IMR-90 (cell line): ENCODE measurements around the gene PPM1M. TPM values are rescaled to one million over a fixed set of nuclear protein-coding genes. Genes with fewer than 3 reads are reported as not detected.

Source experiments
- ATAC-seq: fragments of 200-7000 bp; cut with Tn5 transposase; 2 replicates; pipeline ENCODE4 v1.9.1; 2020; ENCODE audit warnings: low read depth, mild to moderate bottlenecking, moderate library complexity
- BruUV-seq: library from RNA; stranded (reverse); fragments of 400-500 nt; replicated peaks from 2 replicates; lab custom pipeline; 2021; lab: Mats Ljungman, UMichigan
- CTCF ChIA-PET: fragments of 300-600 bp; formaldehyde crosslinking; extraction: SDS; loops from one replicate; lab custom pipeline; 2021; ENCODE audit warnings: antibody characterized with exemption; lab: Yijun Ruan, JAX
- POLR2A ChIA-PET: fragments of 300-600 bp; sonication (Branson Sonifier 250); formaldehyde crosslinking; loops from one replicate; lab custom pipeline; 2022; ENCODE audit warnings: antibody characterized with exemption; ENCODE audit not compliant: unreplicated experiment; lab: Charles Lee
- DNase-seq: peaks from one replicate; pipeline ENCODE4 v3.0.0; 2013
- H2AFZ ChIP-seq: replicated peaks from 2 replicates; pipeline ENCODE3; 2013; ENCODE audit warnings: low read length, mild to moderate bottlenecking; ENCODE audit not compliant: poor library complexity
- H2AK5ac ChIP-seq: 2 replicates; pipeline ENCODE4 v1.6.1; 2013; ENCODE audit warnings: low read depth, low read length, inconsistent platforms
- H2AK9ac ChIP-seq: replicated peaks from 2 replicates; pipeline ENCODE3; 2013; ENCODE audit warnings: mild to moderate bottlenecking, low read depth, low read length, moderate library complexity; ENCODE audit not compliant: poor library complexity
- H2BK120ac ChIP-seq: 2 replicates; pipeline ENCODE4 v1.6.1; 2013; ENCODE audit warnings: low read depth, low read length, inconsistent platforms
- H2BK15ac ChIP-seq: 3 replicates; pipeline ENCODE4 v1.6.1; 2013; ENCODE audit warnings: low read depth, low read length, inconsistent platforms
- H2BK20ac ChIP-seq: 2 replicates; pipeline ENCODE4 v1.6.1; 2013; ENCODE audit warnings: low read depth, mild to moderate bottlenecking, inconsistent platforms, low read length, moderate library complexity
- H2BK5ac ChIP-seq: 2 replicates; pipeline ENCODE4 v1.6.1; 2013; ENCODE audit warnings: mild to moderate bottlenecking, low read depth, low read length, inconsistent platforms; ENCODE audit not compliant: poor library complexity, severe bottlenecking
- H3K14ac ChIP-seq: replicated peaks from 2 replicates; pipeline ENCODE4 v1.6.1; 2013; ENCODE audit warnings: low read depth, low read length, inconsistent platforms
- H3K18ac ChIP-seq: 2 replicates; pipeline ENCODE4 v1.6.1; 2013; ENCODE audit warnings: low read depth, low read length, control low read depth
- H3K23ac ChIP-seq: 2 replicates; pipeline ENCODE4 v1.6.1; 2013; ENCODE audit warnings: low read depth, low read length, inconsistent platforms
- H3K27ac ChIP-seq: 2 replicates; pipeline ENCODE4 v1.5.1; 2013; ENCODE audit warnings: mild to moderate bottlenecking, control low read depth, low read length; ENCODE audit not compliant: insufficient read depth
- H3K27me3 ChIP-seq: 2 replicates; pipeline ENCODE4 v1.6.1; 2013; ENCODE audit warnings: low read length; ENCODE audit not compliant: control insufficient read depth, insufficient read depth
- H3K36me3 ChIP-seq: 2 replicates; pipeline ENCODE4 v1.6.1; 2013; ENCODE audit warnings: low read length, mixed read lengths; ENCODE audit not compliant: control insufficient read depth, insufficient read depth
- H3K4ac ChIP-seq: 2 replicates; pipeline ENCODE4 v1.6.1; 2013; ENCODE audit warnings: low read depth, low read length, inconsistent platforms
- H3K4me1 ChIP-seq: 2 replicates; pipeline ENCODE4 v1.6.1; 2013; ENCODE audit warnings: low read length, mixed read lengths; ENCODE audit not compliant: control insufficient read depth, insufficient read depth
- H3K4me2 ChIP-seq: 2 replicates; pipeline ENCODE4 v1.6.1; 2013; ENCODE audit warnings: low read depth, mild to moderate bottlenecking, control low read depth, low read length, moderate library complexity
- H3K4me3 ChIP-seq: 2 replicates; pipeline ENCODE4 v1.5.1; 2013; ENCODE audit warnings: low read depth, mild to moderate bottlenecking, control low read depth, low read length, moderate library complexity; ENCODE audit not compliant: insufficient read depth
- H3K56ac ChIP-seq: 2 replicates; pipeline ENCODE4 v1.6.1; 2013; ENCODE audit warnings: low read length, inconsistent platforms; ENCODE audit not compliant: insufficient read depth; ENCODE audit errors: extremely low read depth
- H3K79me1 ChIP-seq, 2 experiments: 2 replicates each; pipeline ENCODE4 v1.6.1; 2013; ENCODE audit warnings: low read length in 2 of 2, inconsistent platforms in 1 of 2, low read depth in 1 of 2
- H3K9ac ChIP-seq: 2 replicates; pipeline ENCODE4 v1.6.1; 2013; ENCODE audit warnings: low read depth, low read length, control low read depth
- H3K9me1 ChIP-seq: 2 replicates; pipeline ENCODE4 v1.6.1; 2013; ENCODE audit warnings: low read length, inconsistent platforms; ENCODE audit not compliant: insufficient read depth
- H3K9me3 ChIP-seq: 2 replicates; pipeline ENCODE4 v1.6.1; 2013; ENCODE audit warnings: low read length; ENCODE audit not compliant: control insufficient read depth, insufficient read depth
- H4K20me1 ChIP-seq: 2 replicates; pipeline ENCODE4 v1.6.1; 2013; ENCODE audit warnings: low read length, inconsistent platforms; ENCODE audit not compliant: insufficient read depth
- H4K5ac ChIP-seq: 2 replicates; pipeline ENCODE4 v1.6.1; 2013; ENCODE audit warnings: mild to moderate bottlenecking, low read depth, low read length, control low read depth
- H4K8ac ChIP-seq, 2 experiments: 2 replicates each; pipeline ENCODE4 v1.6.1; 2013; ENCODE audit warnings: low read depth in 2 of 2, low read length in 2 of 2, control low read depth in 1 of 2, inconsistent platforms in 1 of 2
- H4K91ac ChIP-seq: 2 replicates; pipeline ENCODE4 v1.6.1; 2013; ENCODE audit warnings: low read depth, low read length, inconsistent platforms; ENCODE audit not compliant: insufficient read depth
- BHLHE40 ChIP-seq: fragments of 150-350 bp; IDR thresholded peaks from 2 replicates; pipeline ENCODE4 v1.6.1; 2016; ENCODE audit warnings: mild to moderate bottlenecking, low read depth, low read length
- CHD1 ChIP-seq: IDR thresholded peaks from 2 replicates; pipeline ENCODE4 v1.6.1; 2012; ENCODE audit warnings: low read depth, low read length, improper control_type of control experiment
- CTCF ChIP-seq: conservative IDR thresholded peaks from 2 replicates; pipeline ENCODE4 v1.5.1; 2012; ENCODE audit warnings: mild to moderate bottlenecking, low read depth, low read length, improper control_type of control experiment
- FOS ChIP-seq: fragments of 150-350 bp; IDR thresholded peaks from 2 replicates; pipeline ENCODE4 v1.6.1; 2016; ENCODE audit warnings: low read depth, low read length
- MAFK ChIP-seq: IDR thresholded peaks from 2 replicates; pipeline ENCODE4 v1.6.1; 2012; ENCODE audit warnings: low read depth, low read length, improper control_type of control experiment
- MAZ ChIP-seq: IDR thresholded peaks from 2 replicates; pipeline ENCODE4 v1.6.1; 2012; ENCODE audit warnings: low read depth, mild to moderate bottlenecking, low read length, improper control_type of control experiment, moderate library complexity, borderline replicate concordance
- MXI1 ChIP-seq: IDR thresholded peaks from 2 replicates; pipeline ENCODE4 v1.6.1; 2012; ENCODE audit warnings: low read depth, mild to moderate bottlenecking, low read length, moderate library complexity, borderline replicate concordance
- POLR2A ChIP-seq: IDR thresholded peaks from 2 replicates; pipeline ENCODE4 v1.6.1; 2012; ENCODE audit warnings: mild to moderate bottlenecking, low read depth, low read length
- RAD21 ChIP-seq: IDR thresholded peaks from 2 replicates; pipeline ENCODE4 v1.6.1; 2012; ENCODE audit warnings: low read length, improper control_type of control experiment
- RCOR1 ChIP-seq: IDR thresholded peaks from 2 replicates; pipeline ENCODE4 v1.6.1; 2012; ENCODE audit warnings: mild to moderate bottlenecking, low read length, improper control_type of control experiment; ENCODE audit not compliant: insufficient replicate concordance
- RFX5 ChIP-seq: IDR thresholded peaks from 2 replicates; pipeline ENCODE4 v1.8.0; 2012; ENCODE audit warnings: low read depth, mild to moderate bottlenecking, low read length, moderate library complexity
- SMC3 ChIP-seq: fragments of 150-350 bp; IDR thresholded peaks from 2 replicates; pipeline ENCODE4 v1.6.1; 2016; ENCODE audit warnings: low read depth, mild to moderate bottlenecking, antibody characterized with exemption, low read length, moderate library complexity
- USF2 ChIP-seq: fragments of 150-350 bp; IDR thresholded peaks from 2 replicates; pipeline ENCODE4 v1.6.1; 2017; ENCODE audit warnings: mild to moderate bottlenecking, antibody characterized with exemption, low read length, low read depth
- WGBS, 2 experiments: methylation state at CpG; one replicate each; pipeline versions ENCODE4 v1.1.5 to v1.1.7; 2013; ENCODE audit warnings: missing lambda C conversion rate in 2 of 2; ENCODE audit not compliant: insufficient read length in 1 of 2; ENCODE audit errors: extremely low coverage in 2 of 2; 5-methylcytosine and 5-hydroxymethylcytosine counted together
- dilution Hi-C: fragments of 300-500 bp; cut with HindIII; formaldehyde crosslinking; loops from one replicate; pipeline ENCODE4 v1.14.3; 2018; ENCODE audit warnings: low sequenced_read_pairs; ENCODE audit not compliant: unreplicated experiment
- in situ Hi-C: fragments of 300-500 bp; cut with MboI; formaldehyde crosslinking; loops from 3 replicates; pipeline ENCODE4 v1.14.3; 2019; ENCODE audit warnings: low sequenced_read_pairs, inconsistent platforms, mixed read lengths
- intact Hi-C: fragments of 100-400 bp; cut with micrococcal nuclease; formaldehyde crosslinking; loops from 2 replicates; pipeline ENCODE4 v1.10.0; 2022
- polyA plus RNA-seq, 3 experiments: library from polyadenylated mRNA; depleted of rRNA; stranded (reverse); fragments of >200 nt; gene quantifications; 2 replicates each; pipeline ENCODE4 v1.2.3, GENCODE V29; 2012; ENCODE audit warnings: low replicate concordance in 1 of 3
- total RNA-seq: library from RNA; depleted of rRNA; stranded (reverse); fragments of >200 nt; gene quantifications from 2 replicates; pipeline ENCODE4 v1.2.3, GENCODE V29; 2012

Gene PPM1M
- total and polyA plus RNA-seq, 2 of the 4 experiments (the other 2 are of a cell fraction), result 12.2 to 18.1 TPM

- TF ChIP-seq MAFK, result no peak
- TF ChIP-seq RAD21, result no peak
- TF ChIP-seq RFX5, result no peak
- TF ChIP-seq CHD1, result no peak; the same call in 1 of the 2 replicates
- TF ChIP-seq CTCF, result peak; percentile 17; the same call in 1 of the 2 replicates
- TF ChIP-seq MXI1, result peak; percentile 7; the same call in 1 of the 2 replicates
- no peak for TF ChIP-seq USF2
- no peak for TF ChIP-seq BHLHE40
- TF ChIP-seq SMC3, result no peak
- no peak for TF ChIP-seq POLR2A
- no peak for TF ChIP-seq RCOR1
- no peak for TF ChIP-seq MAZ
- no peak for TF ChIP-seq FOS
- WGBS, 2 experiments, result 0% methylated on average over 25 of the region's 54 CpGs; no CpG with 5 or more reads in 1 of the 2 experiments
- Histone ChIP-seq H3K27me3 (no peaks in the 10 kb centered on the region), H3K9me3 (no peaks in the 10 kb centered on the region), H4K5ac (peak overlapping the region; percentile 98), H2AK5ac (peak overlapping the region; percentile 99), H3K4me3 (peak overlapping the region; percentile 97), H3K36me3 (peaks cover 4% of the 10 kb centered on the region), H2BK5ac (peak overlapping the region; percentile 100), H2BK120ac (peak overlapping the region; percentile 92), H2BK20ac (no peak overlapping the region), H3K56ac (peak overlapping the region; percentile 92), H3K79me1 (peaks cover 6 to 18% of the 10 kb centered on the region in 2 experiments; a peak in 3 of 4 replicates), H4K91ac (peak overlapping the region; percentile 97), H4K20me1 (peaks cover 47% of the 10 kb centered on the region), H3K9ac (peak overlapping the region; percentile 100), H3K27ac (peak overlapping the region; percentile 100), H2BK15ac (no peak overlapping the region; the same call in 2 of the 3 replicates), H3K4me2 (peak overlapping the region; percentile 88), H3K14ac (peak overlapping the region; percentile 100), H2AK9ac (peak overlapping the region; percentile 98), H3K4me1 (peaks cover 14% of the 10 kb centered on the region), H2AFZ (peak overlapping the region; percentile 98), H3K23ac (peak overlapping the region; percentile 100), H3K18ac (peak overlapping the region; percentile 97), H3K9me1 (peaks cover 16% of the 10 kb centered on the region; the same call in 1 of the 2 replicates), H4K8ac (peak overlapping the region; percentile 82 to 99), H3K4ac (peak overlapping the region; percentile 99)
- no peak for DNase-seq
- dilution Hi-C loops, result no loop called here
- CTCF ChIA-PET, result interaction anchor here (0.6 to 1.4 kb wide), 4 partner anchors 17 to 242 kb away, joined by 3 to 6 read pairs (median 4); no protein-coding TSS in a partner anchor
- in situ Hi-C loops, result no loop called here
- peak; percentile 79 for ATAC-seq
- POLR2A ChIA-PET, result interaction anchor here (0.6 to 0.7 kb wide), 2 partner anchors 29 to 499 kb away, joined by 4 to 8 read pairs; no protein-coding TSS in a partner anchor
- BruUV-seq, result TSS peak; percentile 42
- intact Hi-C loops, result loop anchor here (2.0 to 5.0 kb wide), 2 partner anchors 15 to 41 kb away; partner anchors contain the start of gene TWF2
Observed at GRCh38 chr3:52277972-52278509, 32.5 kb downstream of the PPM1M start.
